Activated T-helper 17 cell treated with anti-CD3 and anti-CD28 coated beads, Interleukin-2, amount 50 U/mL, for 72 hours (primary cell): Measurements from ENCODE around the gene PLEKHO2. TPM values are rescaled to one million over a fixed set of nuclear protein-coding genes. Genes with fewer than 3 reads are reported as not detected.

Source experiments
- ATAC-seq: fragments of 150-1000 bp; cut with Tn5 transposase; replicated peaks from 2 replicates; pipeline ENCODE4 v1.10.0; 2021; ENCODE audit warnings: mild to moderate bottlenecking, moderate library complexity
- H3K27ac Mint-ChIP-seq: one replicate; pipeline ENCODE4 v1.8.0; 2022; ENCODE audit warnings: mixed read lengths
- H3K27me3 Mint-ChIP-seq: one replicate; pipeline ENCODE4 v1.8.0; 2022; ENCODE audit warnings: mixed read lengths
- H3K36me3 Mint-ChIP-seq: one replicate; pipeline ENCODE4 v1.8.0; 2022; ENCODE audit warnings: low read depth, mild to moderate bottlenecking, mixed read lengths
- H3K4me1 Mint-ChIP-seq: one replicate; pipeline ENCODE4 v1.8.0; 2022; ENCODE audit warnings: mixed read lengths
- H3K4me3 Mint-ChIP-seq: one replicate; pipeline ENCODE4 v1.8.0; 2022; ENCODE audit warnings: mild to moderate bottlenecking, mixed read lengths
- H3K9me3 Mint-ChIP-seq: one replicate; pipeline ENCODE4 v1.8.0; 2022; ENCODE audit warnings: mixed read lengths
- total RNA-seq, 2 donors: library from RNA; stranded (reverse); gene quantifications; one replicate each; pipeline ENCODE4 v1.2.3, GENCODE V29; 2022

PLEKHO2 gene
- total RNA-seq, 2 donors from 2014 or later = 21.8 to 25.9 TPM

DNA sequence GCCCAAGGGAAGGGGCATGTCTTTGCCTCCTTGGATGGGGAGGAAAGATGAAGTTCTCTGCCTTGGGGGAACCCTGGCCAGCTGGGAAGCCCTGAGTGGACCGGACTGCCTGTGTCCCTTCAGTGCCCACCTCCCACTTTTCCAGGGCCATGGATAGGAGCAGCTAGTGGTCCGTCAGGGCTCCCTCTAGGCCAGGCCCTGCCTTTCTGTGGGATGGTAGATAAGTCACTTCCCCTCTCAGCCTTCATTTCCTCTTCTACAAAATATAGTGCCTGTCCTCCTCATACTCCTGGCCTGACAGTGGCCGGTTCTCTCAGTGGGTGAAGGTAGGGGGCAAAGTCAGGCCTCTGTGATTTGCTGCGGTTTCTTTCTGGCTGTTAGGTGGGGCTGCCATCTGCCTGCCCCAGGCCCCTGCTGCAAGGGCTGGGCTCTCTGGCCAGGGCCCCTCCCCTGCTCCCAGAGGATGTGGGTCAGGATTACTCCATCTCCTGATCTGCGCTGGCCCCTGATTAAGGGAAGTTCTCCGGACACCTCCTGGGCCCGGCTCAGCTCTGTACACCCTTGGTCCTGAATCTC, 1.4 kb downstream of the PLEKHO2 start:
- ATAC-seq = peak; percentile 16
- peaks cover 46% of the 10 kb centered on the region for H3K4me1 Mint-ChIP-seq
- peaks cover 56% of the 10 kb centered on the region for H3K36me3 Mint-ChIP-seq

DNA sequence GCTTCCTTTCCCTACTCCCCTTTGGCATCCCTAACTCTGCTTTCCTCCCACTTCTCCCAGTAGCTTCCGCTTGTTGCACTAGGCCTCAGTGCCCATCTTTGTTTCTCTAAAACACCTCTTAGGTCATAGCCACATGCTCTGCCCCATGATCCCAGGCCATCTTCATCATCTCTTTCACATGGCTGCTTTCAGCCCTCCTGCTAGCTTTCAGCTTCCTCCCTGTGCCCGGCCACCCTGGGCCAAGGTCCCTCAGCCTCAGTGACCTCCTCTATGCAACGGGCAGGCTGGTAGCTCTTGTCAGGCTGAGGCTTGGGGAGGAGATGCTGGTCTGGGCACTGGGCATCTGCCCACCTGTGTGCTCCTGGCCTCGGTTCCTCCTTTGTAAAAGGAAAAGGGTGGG, 2.3 kb downstream of the PLEKHO2 start:
- H3K36me3 Mint-ChIP-seq = peaks cover 65% of the 10 kb centered on the region
- H3K4me1 Mint-ChIP-seq = peaks cover 42% of the 10 kb centered on the region
- H3K9me3 Mint-ChIP-seq = no peaks in the 10 kb centered on the region
- H3K27ac Mint-ChIP-seq = peak overlapping the region; percentile 92
- H3K27me3 Mint-ChIP-seq = no peaks in the 10 kb centered on the region
- no peak for ATAC-seq
- peak overlapping the region; percentile 97 for H3K4me3 Mint-ChIP-seq

More for the DNA sequence above, 1.4 kb downstream of the PLEKHO2 start:
- H3K27me3 Mint-ChIP-seq = no peaks in the 10 kb centered on the region
- peak overlapping the region; percentile 97 for H3K4me3 Mint-ChIP-seq
- H3K9me3 Mint-ChIP-seq = no peaks in the 10 kb centered on the region
- peak overlapping the region; percentile 92 for H3K27ac Mint-ChIP-seq

DNA sequence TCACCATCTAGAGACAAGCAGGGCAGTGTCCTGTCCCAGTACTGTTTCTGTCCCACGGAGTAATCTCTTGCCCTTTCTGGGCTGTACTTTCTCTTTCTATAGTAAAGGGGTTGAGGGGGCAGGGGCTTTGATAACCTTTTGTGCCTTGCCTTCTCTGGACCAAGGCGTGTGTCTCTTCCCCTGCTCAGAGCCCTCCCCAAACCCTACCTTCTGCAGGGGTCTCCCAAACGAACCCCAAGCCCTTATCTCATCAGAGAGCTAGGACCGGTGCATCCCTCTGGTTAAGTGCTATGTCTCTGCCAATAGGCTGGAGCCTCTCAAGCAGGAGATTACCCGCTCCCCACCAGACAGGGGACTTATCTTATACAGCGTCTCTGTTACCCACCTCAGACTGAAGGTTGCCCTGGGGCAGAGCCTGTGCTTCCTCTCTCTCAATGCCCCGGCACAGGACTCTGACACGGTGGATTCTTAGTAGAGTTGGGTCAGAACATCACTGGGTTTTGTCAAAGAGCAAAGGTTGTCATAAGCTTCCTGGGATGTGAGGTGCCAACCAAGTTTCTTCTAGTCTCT, 2.9 kb downstream of the PLEKHO2 start:
- peak overlapping the region; percentile 97 for H3K4me3 Mint-ChIP-seq
- H3K9me3 Mint-ChIP-seq = no peaks in the 10 kb centered on the region
- H3K27ac Mint-ChIP-seq = peak overlapping the region; percentile 92
- H3K36me3 Mint-ChIP-seq = peaks cover 72% of the 10 kb centered on the region
- peak; percentile 18 for ATAC-seq
- no peaks in the 10 kb centered on the region for H3K27me3 Mint-ChIP-seq
- peaks cover 39% of the 10 kb centered on the region for H3K4me1 Mint-ChIP-seq

DNA sequence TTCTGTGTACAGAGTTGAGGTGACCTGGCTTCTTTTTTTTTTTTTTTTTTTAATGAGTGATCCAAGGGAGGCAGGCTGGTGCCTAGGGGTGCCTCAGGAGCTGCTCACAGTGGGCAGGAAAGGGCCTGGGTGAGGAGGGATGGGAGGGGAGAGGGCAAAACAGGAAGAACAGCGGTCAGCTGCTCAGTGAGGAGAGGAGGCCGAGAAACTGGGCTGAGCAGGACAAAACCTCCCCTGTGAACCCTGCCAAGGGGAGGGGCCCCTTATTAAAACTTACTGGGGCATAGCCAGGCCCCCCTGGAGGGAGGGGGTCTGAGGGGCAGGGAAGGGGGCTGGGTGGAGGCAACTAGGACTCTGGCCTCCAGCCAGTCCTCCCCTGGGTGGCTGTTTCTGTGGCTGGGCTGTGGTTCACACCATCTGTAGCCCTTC, 3.5 kb downstream of the PLEKHO2 start:
- peaks cover 33% of the 10 kb centered on the region for H3K4me1 Mint-ChIP-seq
- H3K27me3 Mint-ChIP-seq = no peaks in the 10 kb centered on the region
- H3K27ac Mint-ChIP-seq = peak overlapping the region; percentile 92
- H3K36me3 Mint-ChIP-seq = peaks cover 77% of the 10 kb centered on the region
- no peak for ATAC-seq
- H3K9me3 Mint-ChIP-seq = no peaks in the 10 kb centered on the region
- H3K4me3 Mint-ChIP-seq = peak overlapping the region; percentile 97

DNA sequence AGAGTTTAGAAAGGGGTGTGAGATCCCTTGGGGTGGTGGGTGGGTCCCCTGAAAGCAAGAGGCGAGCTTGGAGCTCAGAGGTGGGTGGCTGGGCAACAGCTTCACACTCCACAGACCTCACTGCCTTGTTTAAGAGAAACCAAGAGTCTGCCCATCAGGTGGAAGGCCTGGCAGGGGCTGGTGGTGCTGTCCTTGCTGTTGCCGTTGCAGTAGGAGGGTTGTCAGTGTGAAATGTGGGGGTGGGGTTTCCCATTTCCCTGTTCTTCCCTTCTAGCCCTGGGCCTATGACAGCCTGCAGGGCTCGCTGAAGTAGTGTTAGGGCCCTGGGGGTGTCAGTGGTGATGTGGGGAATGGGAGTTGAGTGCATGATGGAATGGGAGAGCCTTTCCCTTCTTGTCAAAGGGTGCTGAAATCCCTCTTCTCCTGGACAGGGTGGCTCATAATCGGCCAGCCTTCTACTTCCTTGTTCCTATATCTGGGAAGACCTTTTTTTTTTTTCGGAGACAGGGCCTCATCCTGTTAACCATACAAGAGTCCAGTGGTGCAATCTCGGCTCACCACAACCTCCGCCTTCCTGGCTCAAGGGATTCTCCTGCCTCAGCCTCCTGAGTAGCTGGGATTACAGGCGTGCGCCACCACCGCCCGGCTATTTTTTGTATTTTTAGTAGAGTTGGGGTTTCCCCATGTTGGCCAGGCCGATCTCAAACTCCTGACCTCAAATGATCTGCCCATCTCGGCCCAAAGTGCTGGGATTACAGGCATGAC, 4.3 kb downstream of the PLEKHO2 start:
- Mint-ChIP-seq H3K4me3 (peak overlapping the region; percentile 97), H3K9me3 (no peaks in the 10 kb centered on the region), H3K36me3 (peaks cover 85% of the 10 kb centered on the region), H3K27ac (peak overlapping the region; percentile 92), H3K27me3 (no peaks in the 10 kb centered on the region), H3K4me1 (peaks cover 34% of the 10 kb centered on the region)
- no peak for ATAC-seq

DNA sequence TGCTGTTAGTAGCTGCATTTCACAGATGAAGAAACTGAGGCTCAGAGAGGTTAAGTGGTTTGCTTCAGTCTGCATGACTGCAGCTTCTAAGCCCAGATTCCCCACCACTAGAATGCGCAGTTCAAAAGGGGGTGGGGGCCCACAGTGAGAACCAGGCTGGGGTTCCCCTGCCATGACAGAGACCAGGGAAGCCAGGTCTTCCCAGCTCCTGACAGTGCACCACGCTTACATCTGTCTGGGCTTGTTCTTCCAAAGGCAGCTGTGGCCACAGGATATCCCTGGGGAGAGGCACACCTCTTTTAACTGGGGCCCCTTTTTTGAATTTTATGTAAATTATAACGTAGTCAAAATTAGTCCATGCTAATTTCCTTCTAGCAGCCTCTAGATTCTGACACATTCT, 5.3 kb downstream of the PLEKHO2 start:
- peak overlapping the region; percentile 97 for H3K4me3 Mint-ChIP-seq
- peak overlapping the region; percentile 73 for H3K27ac Mint-ChIP-seq
- no peaks in the 10 kb centered on the region for H3K27me3 Mint-ChIP-seq
- H3K9me3 Mint-ChIP-seq = no peaks in the 10 kb centered on the region
- peaks cover 41% of the 10 kb centered on the region for H3K4me1 Mint-ChIP-seq
- peaks cover 95% of the 10 kb centered on the region for H3K36me3 Mint-ChIP-seq
- ATAC-seq = no peak

DNA sequence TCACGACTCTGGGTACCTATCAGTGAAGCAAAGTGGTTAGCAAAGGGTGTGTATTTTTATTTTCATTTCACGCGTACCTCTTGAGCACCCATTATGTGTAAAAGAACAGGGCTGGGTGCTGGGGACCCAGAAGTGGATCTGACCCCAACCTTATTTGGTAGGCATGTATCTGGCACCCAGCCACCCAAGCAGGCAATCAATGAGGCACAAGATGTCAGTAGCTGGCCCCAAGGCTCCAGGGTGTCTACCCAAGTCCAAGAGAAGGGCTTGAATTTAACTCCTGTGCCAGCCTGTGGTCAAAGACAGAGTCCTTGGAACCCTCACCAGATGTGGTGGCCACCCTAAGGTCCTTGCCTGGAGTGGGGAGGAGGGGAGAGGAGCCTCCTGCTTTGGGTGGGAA, 5.7 kb downstream of the PLEKHO2 start:
- peaks cover 45% of the 10 kb centered on the region for H3K4me1 Mint-ChIP-seq
- peak overlapping the region; percentile 73 for H3K27ac Mint-ChIP-seq
- no peaks in the 10 kb centered on the region for H3K27me3 Mint-ChIP-seq
- H3K4me3 Mint-ChIP-seq = no peak overlapping the region
- no peak for ATAC-seq
- H3K9me3 Mint-ChIP-seq = no peaks in the 10 kb centered on the region
- H3K36me3 Mint-ChIP-seq = peaks cover 95% of the 10 kb centered on the region

DNA sequence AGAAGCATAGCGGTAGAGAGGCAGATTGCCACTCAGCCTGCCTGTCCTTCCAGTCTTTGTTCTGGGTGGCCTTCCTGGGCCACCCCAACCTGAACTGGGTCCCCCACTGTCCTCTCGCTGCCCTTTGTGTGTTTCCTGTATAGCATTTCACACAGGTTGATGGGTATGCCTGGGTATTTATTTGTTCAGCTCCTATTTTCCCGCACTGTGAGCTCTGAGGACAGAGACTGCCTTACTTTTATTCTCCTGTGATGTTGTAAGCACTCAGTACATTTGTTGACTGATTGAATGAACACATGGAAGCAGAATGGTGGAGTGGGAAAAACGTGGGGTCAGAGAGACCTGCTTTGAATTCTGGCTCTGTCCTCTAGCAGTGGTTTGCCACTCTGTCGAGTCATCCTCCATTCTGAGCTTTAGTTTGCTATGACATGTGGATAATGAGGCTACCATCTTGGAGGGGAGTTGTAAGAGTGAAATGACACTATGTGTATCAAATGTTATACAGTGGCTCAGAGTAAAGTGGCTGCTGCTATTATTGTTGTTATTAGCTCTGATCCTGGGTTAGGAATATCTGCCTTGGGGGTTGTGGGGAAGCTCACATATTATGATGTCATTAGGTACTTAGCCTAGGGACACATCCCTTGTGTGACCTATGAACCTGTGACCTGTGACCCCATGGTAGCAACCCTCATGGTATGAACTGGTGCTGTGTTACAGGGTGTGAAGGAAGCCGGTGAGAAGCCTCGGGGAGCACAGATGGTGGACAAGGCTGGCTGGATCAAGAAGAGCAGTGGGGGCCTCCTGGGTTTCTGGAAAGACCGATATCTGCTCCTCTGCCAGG, 6.4 kb downstream of the PLEKHO2 start:
- Mint-ChIP-seq H3K27ac (no peak overlapping the region), H3K36me3 (peaks cover 94% of the 10 kb centered on the region), H3K4me1 (peaks cover 45% of the 10 kb centered on the region)

DNA sequence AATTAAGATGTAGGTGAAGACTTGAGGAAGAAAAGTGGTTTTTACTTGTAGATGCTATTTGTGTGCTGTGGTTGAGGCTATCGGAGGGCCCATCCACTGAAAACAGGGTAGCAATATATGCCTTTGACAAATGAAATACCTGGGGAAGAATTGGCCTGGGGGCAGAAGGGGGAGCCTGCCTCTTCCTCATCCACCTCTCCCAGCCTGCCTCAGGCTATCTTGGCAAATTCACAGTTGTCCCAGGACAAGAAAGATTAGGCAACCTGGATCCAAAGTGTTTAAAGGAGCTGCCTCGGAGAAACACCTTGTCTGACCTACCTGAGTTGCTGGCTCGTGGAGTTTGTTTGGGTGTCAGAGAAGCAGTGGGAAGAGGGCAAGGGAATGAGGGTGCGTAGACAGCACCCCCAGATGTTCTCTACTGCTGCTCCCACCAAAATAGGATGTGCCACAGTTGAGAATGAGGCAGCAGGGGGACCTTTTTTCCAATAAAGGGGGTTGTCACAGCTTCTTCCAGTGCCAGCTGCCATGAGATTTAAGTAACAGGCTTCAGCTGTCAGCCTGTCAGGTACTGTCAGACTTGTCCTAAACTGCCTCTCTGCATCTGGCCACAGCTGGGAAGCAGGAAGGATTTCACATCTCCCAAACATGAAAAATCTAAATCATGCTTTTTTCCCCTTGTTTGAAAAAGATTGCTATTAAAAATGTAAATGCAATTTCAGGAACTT, 9.2 kb downstream of the PLEKHO2 start:
- no peak overlapping the region for H3K4me3 Mint-ChIP-seq
- H3K36me3 Mint-ChIP-seq = peaks cover 97% of the 10 kb centered on the region
- H3K27ac Mint-ChIP-seq = peak overlapping the region; percentile 55
- H3K9me3 Mint-ChIP-seq = no peaks in the 10 kb centered on the region
- H3K4me1 Mint-ChIP-seq = peaks cover 36% of the 10 kb centered on the region
- ATAC-seq = no peak
- H3K27me3 Mint-ChIP-seq = no peaks in the 10 kb centered on the region

More for the DNA sequence above, 6.4 kb downstream of the PLEKHO2 start:
- no peak for ATAC-seq
- H3K27me3 Mint-ChIP-seq = no peaks in the 10 kb centered on the region
- H3K4me3 Mint-ChIP-seq = no peak overlapping the region
- H3K9me3 Mint-ChIP-seq = no peaks in the 10 kb centered on the region

DNA sequence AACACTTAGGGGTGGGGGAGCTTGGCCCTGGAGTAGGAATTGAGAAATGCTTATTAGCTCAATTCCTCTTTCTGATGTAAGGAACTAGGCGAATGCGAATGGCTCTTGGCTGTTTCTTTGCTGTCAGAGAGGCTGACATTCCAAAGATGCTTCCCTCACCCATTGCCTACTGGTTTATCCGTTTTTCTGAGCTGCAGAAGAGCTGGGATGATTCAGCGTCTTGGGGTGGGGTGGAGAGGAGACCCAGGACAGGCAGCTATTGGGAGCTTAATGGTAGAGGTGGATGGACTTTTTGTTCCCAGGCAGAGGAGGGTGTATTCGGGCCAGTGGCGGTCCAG, 9.8 kb downstream of the PLEKHO2 start:
- ATAC-seq = no peak
- Mint-ChIP-seq H3K27ac (peak overlapping the region; percentile 55), H3K9me3 (no peaks in the 10 kb centered on the region), H3K27me3 (no peaks in the 10 kb centered on the region), H3K4me3 (no peak overlapping the region), H3K4me1 (peaks cover 42% of the 10 kb centered on the region), H3K36me3 (peaks cover 97% of the 10 kb centered on the region)

DNA sequence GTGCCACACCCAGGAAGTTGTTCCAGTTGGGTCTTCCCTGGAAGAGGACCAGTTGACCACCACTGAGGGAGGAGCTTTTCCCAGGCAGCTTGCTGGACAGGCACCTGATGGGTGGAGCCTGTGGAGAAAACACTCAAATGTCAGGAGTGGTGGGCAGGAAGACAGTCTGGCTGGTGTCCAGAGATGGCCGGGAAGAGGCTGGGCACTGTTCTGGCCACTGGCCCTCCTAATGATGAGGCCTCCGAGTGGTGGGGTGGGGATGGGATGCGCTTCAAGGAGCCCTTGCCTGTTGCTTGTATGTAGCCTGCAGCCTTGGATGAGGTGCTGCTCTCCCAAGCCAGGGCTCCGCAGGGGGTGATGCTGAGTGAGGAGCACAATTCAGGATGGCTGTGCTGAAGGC, 12.3 kb downstream of the PLEKHO2 start:
- Mint-ChIP-seq H3K27ac (peak overlapping the region; percentile 82), H3K27me3 (no peaks in the 10 kb centered on the region), H3K9me3 (no peaks in the 10 kb centered on the region), H3K4me1 (peaks cover 57% of the 10 kb centered on the region), H3K4me3 (no peak overlapping the region), H3K36me3 (peaks cover 99% of the 10 kb centered on the region)
- ATAC-seq = no peak

DNA sequence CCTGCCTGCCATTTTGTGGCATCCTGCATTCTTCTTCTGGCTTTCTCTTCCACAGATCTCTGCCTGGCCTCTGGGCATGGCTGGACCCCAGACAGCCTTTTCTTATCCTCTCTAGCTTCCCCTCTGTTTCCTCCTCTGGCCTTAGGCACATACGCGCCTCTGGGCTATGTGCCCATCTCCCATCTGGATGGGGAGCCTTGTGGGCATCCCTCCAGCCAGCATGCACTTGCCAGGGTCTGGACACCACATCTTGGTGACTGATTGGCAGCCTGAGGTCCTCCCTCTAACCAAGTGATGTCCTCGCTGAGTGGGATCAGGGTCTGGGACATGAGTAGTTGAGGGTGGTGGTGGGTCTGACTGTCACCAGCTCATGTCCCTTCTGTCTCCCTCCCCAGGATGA, 12.8 kb downstream of the PLEKHO2 start:
- H3K27me3 Mint-ChIP-seq = no peaks in the 10 kb centered on the region
- no peaks in the 10 kb centered on the region for H3K9me3 Mint-ChIP-seq
- no peak overlapping the region for H3K4me3 Mint-ChIP-seq
- ATAC-seq = no peak
- peaks cover 58% of the 10 kb centered on the region for H3K4me1 Mint-ChIP-seq
- H3K27ac Mint-ChIP-seq = peak overlapping the region; percentile 82
- peaks cover 99% of the 10 kb centered on the region for H3K36me3 Mint-ChIP-seq

DNA sequence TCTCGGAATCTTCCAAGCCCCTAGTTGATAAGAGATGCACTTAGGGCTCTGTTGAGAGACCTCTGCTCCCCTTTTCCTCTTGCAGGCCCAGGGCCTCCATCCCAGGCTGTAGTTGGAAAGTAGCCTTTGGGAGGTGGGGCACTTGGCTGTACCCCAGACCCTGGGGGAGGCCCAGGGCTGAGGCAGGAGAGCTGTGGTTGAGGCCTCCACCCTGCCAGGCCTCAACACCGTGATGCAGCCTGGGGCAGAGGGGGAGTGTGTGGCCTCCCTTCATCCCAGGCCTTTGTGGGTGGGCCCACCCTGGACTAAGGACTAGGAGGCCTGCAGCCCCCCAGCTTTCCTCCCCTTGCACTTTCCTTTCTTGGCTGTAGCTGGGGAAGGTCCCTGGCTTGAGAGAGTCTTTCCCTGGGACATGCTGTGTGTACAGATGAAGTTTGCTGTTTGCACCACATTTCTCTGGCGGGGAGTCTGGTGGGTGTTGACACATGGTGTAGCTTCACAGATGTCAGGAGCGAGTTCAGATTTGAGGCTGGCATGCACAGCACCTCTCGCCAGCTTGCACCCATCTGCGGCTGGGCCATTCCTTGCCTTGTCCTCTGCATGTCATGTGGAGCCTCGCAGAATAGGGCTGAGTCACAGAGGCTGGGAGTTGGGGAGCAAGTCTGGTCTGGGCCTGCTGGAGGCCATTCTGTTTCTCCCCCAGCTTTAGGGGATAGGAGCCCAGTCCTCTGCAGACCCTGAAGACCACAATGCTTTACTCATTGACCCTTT, 13.7 kb downstream of the PLEKHO2 start:
- Mint-ChIP-seq H3K27ac (peak overlapping the region; percentile 95), H3K9me3 (no peaks in the 10 kb centered on the region), H3K36me3 (peaks cover 99% of the 10 kb centered on the region), H3K4me3 (peak overlapping the region; percentile 25), H3K4me1 (peaks cover 57% of the 10 kb centered on the region), H3K27me3 (no peaks in the 10 kb centered on the region)
- ATAC-seq = no peak
